ENCODE measurements around the gene AP3B2.
A peak's percentile ranks its signal among the peaks of the same experiment; 100 is the strongest.

AP3B2 gene

GRCh38 chr15:82625136-82625535, 84.5 kb downstream of the AP3B2 start:
- DNase-seq, result no peak
- no peaks in the 10 kb centered on the region for H3K36me3 ChIP-seq (replicated peaks)
- TF ChIP-seq CTCF (IDR thresholded peaks at IDR 0.05; ENCODE audit: low read depth, low read length, missing control alignments), result no peak
- in situ Hi-C loops (cut with HindIII; ENCODE audit: low pct_ligation_motif_present, low sequenced_read_pairs), result no loop called here
- no peaks in the 10 kb centered on the region for H3K27me3 ChIP-seq (replicated peaks)
- no peak overlapping the region for H3K27ac ChIP-seq
- H3K4me3 ChIP-seq (ENCODE audit: low read depth, low read length), result no peak overlapping the region

- Histone ChIP-seq H3K27ac (no peak overlapping the region), H3K27me3 (replicated peaks) (no peaks in the 10 kb centered on the region), H3K36me3 (replicated peaks) (no peaks in the 10 kb centered on the region), H3K4me3 (ENCODE audit: low read depth, low read length) (no peak overlapping the region)
- DNase-seq, result no peak
- no peak for TF ChIP-seq CTCF (IDR thresholded peaks at IDR 0.05; ENCODE audit: low read depth, low read length, missing control alignments)
- in situ Hi-C loops (cut with HindIII; ENCODE audit: low pct_ligation_motif_present, low sequenced_read_pairs), result no loop called here
Measured at GRCh38 chr15:82624438-82624837, 85.2 kb downstream of the AP3B2 start.

GRCh38 chr15:82624008-82624407, 85.7 kb downstream of the AP3B2 start:
- in situ Hi-C loops (cut with HindIII; ENCODE audit: low pct_ligation_motif_present, low sequenced_read_pairs), result no loop called here
- no peak overlapping the region for H3K27ac ChIP-seq
- DNase-seq, result no peak
- no peak overlapping the region for H3K4me3 ChIP-seq (ENCODE audit: low read depth, low read length)
- no peaks in the 10 kb centered on the region for H3K27me3 ChIP-seq (replicated peaks)
- no peak for TF ChIP-seq CTCF (IDR thresholded peaks at IDR 0.05; ENCODE audit: low read depth, low read length, missing control alignments)
- H3K36me3 ChIP-seq (replicated peaks), result no peaks in the 10 kb centered on the region

- in situ Hi-C loops (cut with HindIII; ENCODE audit: low pct_ligation_motif_present, low sequenced_read_pairs), result no loop called here
- DNase-seq, result no peak
Measured at GRCh38 chr15:82621970-82622369, 87.7 kb downstream of the AP3B2 start.

GRCh38 chr15:82613747-82614146, 95.9 kb downstream of the AP3B2 start:
- Histone ChIP-seq H3K4me3 (ENCODE audit: low read depth, low read length) (no peak overlapping the region), H3K27me3 (replicated peaks) (no peaks in the 10 kb centered on the region), H3K36me3 (replicated peaks) (no peaks in the 10 kb centered on the region), H3K27ac (no peak overlapping the region)
- in situ Hi-C loops (cut with HindIII; ENCODE audit: low pct_ligation_motif_present, low sequenced_read_pairs), result no loop called here
- no peak for DNase-seq
- TF ChIP-seq CTCF (IDR thresholded peaks at IDR 0.05; ENCODE audit: low read depth, low read length, missing control alignments), result no peak

More at GRCh38 chr15:82621970-82622369, 87.7 kb downstream of the AP3B2 start:
- Histone ChIP-seq H3K4me3 (ENCODE audit: low read depth, low read length) (no peak overlapping the region), H3K27me3 (replicated peaks) (no peaks in the 10 kb centered on the region), H3K36me3 (replicated peaks) (no peaks in the 10 kb centered on the region), H3K27ac (no peak overlapping the region)
- peak; percentile 34 for TF ChIP-seq CTCF (IDR thresholded peaks at IDR 0.05; ENCODE audit: low read depth, low read length, missing control alignments)

- no peak for DNase-seq
- in situ Hi-C loops (cut with HindIII; ENCODE audit: low pct_ligation_motif_present, low sequenced_read_pairs), result no loop called here
- no peaks in the 10 kb centered on the region for H3K27me3 ChIP-seq (replicated peaks)
- H3K27ac ChIP-seq, result no peak overlapping the region
- H3K4me3 ChIP-seq (ENCODE audit: low read depth, low read length), result no peak overlapping the region
- no peak for TF ChIP-seq CTCF (IDR thresholded peaks at IDR 0.05; ENCODE audit: low read depth, low read length, missing control alignments)
- H3K36me3 ChIP-seq (replicated peaks), result no peaks in the 10 kb centered on the region
Measured at GRCh38 chr15:82611348-82611747, 98.3 kb downstream of the AP3B2 start.

All from brain microvascular endothelial cell (primary cell).